Stomach (tissue), 4 donors: Measurements from ENCODE around the gene FPR1.

Experiments
- CTCF ChIP-seq, 7 experiments: fragments of 450-650 bp in 4 of 7; fragments of 200-600 bp in 3 of 7; sonication (generic) in 3 of 7; IDR thresholded peaks; one replicate each; pipeline ENCODE4 v1.5.1; 2016 to 2019; ENCODE audit warnings: antibody characterized with exemption in 7 of 7, control low read depth in 2 of 7, mild to moderate bottlenecking in 1 of 7
- POLR2A ChIP-seq, 4 donors: fragments of 450-650 bp; IDR thresholded peaks; one replicate each; pipeline ENCODE4 v1.6.1; 2016; ENCODE audit warnings: antibody characterized with exemption in 4 of 4, control low read depth in 2 of 4, mild to moderate bottlenecking in 1 of 4, moderate library complexity in 1 of 4
- POLR2AphosphoS5 ChIP-seq, 3 donors: sonication (generic); formaldehyde crosslinking; IDR thresholded peaks; one replicate each; pipeline ENCODE4 v1.6.1; 2016; ENCODE audit warnings: antibody characterized with exemption in 3 of 3

- TF ChIP-seq CTCF (IDR thresholded peaks at IDR 0.05) = no peak
- no peak for TF ChIP-seq POLR2AphosphoS5 (IDR thresholded peaks at IDR 0.05)
- TF ChIP-seq POLR2A (IDR thresholded peaks at IDR 0.05) = no peak
Measured at GRCh38 chr19:51740356-51740755, 11.3 kb downstream of the FPR1 start.
